NCI-H82 treated with DMSO at 0.1 percent for 48 hours (cell line): ENCODE data around the gene STEAP3.

Experiments used
- DNase-seq: peaks from one replicate; lab custom pipeline; 2025; ENCODE audit not compliant: unreplicated experiment; lab: John Stamatoyannopoulos, UW

The STEAP3 gene

GRCh38 chr2:119225105-119225865, 1.7 kb downstream of the STEAP3 start:
- no peak for DNase-seq

GRCh38 chr2:119225926-119226325, 2.3 kb downstream of the STEAP3 start:
- no peak for DNase-seq

GRCh38 chr2:119227346-119227745, 3.7 kb downstream of the STEAP3 start:
- no peak for DNase-seq

GRCh38 chr2:119228136-119228535, 4.5 kb downstream of the STEAP3 start:
- no peak for DNase-seq

GRCh38 chr2:119228964-119229363, 5.3 kb downstream of the STEAP3 start:
- no peak for DNase-seq

GRCh38 chr2:119229716-119230115, 6.1 kb downstream of the STEAP3 start:
- DNase-seq, result no peak

GRCh38 chr2:119230219-119231185, 6.9 kb downstream of the STEAP3 start:
- DNase-seq, result no peak

GRCh38 chr2:119231975-119232665, 8.5 kb downstream of the STEAP3 start:
- DNase-seq, result no peak

- no peak for DNase-seq
Observed at GRCh38 chr2:119232666-119232993, 9.0 kb downstream of the STEAP3 start.

- DNase-seq, result no peak
Observed at GRCh38 chr2:119233326-119234020, 9.8 kb downstream of the STEAP3 start.

- DNase-seq, result no peak
Observed at GRCh38 chr2:119234021-119235019, 10.7 kb downstream of the STEAP3 start.

- DNase-seq, result no peak
Observed at GRCh38 chr2:119236796-119237195, 13.2 kb downstream of the STEAP3 start.

- peak; percentile 64 for DNase-seq
Observed at GRCh38 chr2:119240311-119241204, 16.9 kb downstream of the STEAP3 start.

- DNase-seq, result no peak
Observed at GRCh38 chr2:119241205-119241532, 17.5 kb downstream of the STEAP3 start.

- DNase-seq, result no peak
Observed at GRCh38 chr2:119242276-119243119, 18.9 kb downstream of the STEAP3 start.

GRCh38 chr2:119243621-119244020, 20.0 kb downstream of the STEAP3 start:
- no peak for DNase-seq

GRCh38 chr2:119245076-119245840, 21.6 kb downstream of the STEAP3 start:
- no peak for DNase-seq
